HG03066 (cell line): ENCODE results near the gene CABP4.
"Not testable (repeated sequence)": the region's sequence is repeated elsewhere in the genome, so short reads cannot be mapped to it uniquely, and the experiment has no call there.

ENCODE experiments used
- ATAC-seq: cut with Tn5 transposase; IDR thresholded peaks from one replicate; pipeline ENCODE4 v1.9.1; 2021; ENCODE audit warnings: low read depth; ENCODE audit not compliant: unreplicated experiment

CABP4 gene

DNA sequence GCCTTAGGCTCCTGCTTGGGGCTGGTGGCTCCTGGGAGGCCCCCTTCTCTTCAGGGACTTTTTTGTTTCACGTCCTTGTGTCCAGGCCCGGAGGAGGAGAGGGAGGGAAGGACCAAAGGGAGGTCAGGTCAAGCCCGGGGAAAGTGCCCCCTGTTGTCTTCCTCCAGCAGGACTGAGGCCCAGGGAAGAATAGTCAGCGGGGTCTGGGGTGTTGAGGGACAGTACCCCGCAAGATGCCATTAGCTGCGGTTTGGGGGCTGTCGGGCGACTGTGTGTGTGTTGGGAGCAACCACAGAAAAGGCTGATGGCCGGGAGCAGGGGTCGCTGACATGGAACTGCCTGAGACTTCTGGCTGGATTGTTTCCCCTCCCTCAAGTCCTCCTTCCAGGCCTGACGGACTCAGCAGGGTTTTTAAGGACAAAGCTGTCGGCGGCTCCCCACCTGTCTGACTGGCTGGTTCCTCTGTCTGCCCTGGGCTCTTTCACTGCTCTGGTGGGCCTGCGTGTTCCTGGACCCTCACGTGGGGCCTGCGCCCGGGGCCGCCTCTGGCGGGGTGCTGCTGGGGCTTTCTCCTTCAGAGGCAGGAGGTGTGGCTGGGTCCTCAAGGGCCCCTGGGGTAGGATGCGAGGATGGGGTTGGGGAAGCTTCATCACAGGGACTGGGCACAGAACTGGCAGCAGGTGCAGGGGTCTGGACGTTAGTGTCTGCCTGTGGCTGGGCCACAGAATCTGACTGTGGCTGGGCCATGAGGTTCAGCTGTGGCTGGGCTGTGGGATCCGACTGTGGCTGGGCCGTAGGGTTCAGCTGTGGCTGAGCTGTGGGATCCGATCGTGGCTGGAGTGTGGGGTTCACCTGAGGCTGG is 4.1 kb upstream of the CABP4 start:
- ATAC-seq, result no peak

DNA sequence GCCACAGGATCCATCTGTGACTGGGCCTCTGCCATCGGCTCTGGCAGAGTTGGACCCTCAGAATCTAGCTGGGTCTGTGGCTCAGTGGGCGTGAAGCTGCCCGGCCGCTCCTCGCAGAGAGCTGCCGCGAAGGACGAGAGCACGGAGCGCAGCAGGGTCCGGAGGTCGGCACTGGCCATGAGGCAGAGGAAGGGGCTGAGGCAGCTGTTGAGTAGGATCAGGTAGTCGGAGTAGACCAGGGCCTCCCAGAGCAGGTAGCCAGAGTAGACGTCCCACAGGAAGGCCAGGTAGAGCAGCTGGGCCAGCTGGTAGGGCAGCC is 3.5 kb upstream of the CABP4 start:
- ATAC-seq, result no peak

DNA sequence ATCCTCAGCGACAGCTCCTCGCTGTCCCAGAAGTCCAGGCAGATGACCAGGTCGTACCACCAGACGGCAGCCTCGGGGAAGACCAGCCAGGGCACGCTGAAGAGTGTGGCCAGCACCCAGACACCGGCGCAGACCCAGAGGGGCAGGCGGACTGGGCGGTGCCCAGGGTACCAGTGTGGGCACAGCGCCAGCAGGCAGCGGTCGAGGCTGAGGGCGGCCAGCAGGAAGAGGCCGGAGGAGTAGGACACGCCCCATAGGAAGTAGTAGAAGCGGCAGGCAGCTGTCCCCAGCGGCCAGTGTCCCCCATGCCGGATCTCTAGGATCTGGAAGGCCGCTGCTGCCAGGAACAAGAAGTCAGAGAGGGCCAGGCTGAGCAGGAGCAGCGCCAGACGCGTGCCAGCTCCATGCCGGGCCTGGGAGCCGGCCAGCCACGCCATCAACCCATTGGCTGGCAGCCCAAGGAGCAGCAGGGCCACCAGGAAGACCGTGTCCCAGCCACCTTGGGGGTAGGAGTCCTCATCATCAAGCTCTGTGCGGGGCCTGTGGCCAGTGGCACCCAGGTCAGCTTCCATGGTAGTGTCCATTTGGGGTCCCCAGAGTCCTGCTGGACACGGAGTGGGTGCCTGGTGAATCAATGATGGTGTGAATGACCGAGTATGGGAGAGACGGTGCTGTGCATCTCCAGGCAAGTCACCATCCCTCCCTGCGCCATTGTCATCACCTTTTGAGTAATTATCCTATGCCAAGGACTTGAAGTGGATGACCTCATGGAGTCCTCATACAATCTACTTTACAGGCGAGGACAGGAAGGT is 2.8 kb upstream of the CABP4 start, which contains the start of gene GPR152:
Gene GPR152, minus strand, starts transcription at position 589 of the 812 bp plus-strand sequence. Its CDS starts 5 bp downstream, at position 584.
- ATAC-seq, result no peak

DNA sequence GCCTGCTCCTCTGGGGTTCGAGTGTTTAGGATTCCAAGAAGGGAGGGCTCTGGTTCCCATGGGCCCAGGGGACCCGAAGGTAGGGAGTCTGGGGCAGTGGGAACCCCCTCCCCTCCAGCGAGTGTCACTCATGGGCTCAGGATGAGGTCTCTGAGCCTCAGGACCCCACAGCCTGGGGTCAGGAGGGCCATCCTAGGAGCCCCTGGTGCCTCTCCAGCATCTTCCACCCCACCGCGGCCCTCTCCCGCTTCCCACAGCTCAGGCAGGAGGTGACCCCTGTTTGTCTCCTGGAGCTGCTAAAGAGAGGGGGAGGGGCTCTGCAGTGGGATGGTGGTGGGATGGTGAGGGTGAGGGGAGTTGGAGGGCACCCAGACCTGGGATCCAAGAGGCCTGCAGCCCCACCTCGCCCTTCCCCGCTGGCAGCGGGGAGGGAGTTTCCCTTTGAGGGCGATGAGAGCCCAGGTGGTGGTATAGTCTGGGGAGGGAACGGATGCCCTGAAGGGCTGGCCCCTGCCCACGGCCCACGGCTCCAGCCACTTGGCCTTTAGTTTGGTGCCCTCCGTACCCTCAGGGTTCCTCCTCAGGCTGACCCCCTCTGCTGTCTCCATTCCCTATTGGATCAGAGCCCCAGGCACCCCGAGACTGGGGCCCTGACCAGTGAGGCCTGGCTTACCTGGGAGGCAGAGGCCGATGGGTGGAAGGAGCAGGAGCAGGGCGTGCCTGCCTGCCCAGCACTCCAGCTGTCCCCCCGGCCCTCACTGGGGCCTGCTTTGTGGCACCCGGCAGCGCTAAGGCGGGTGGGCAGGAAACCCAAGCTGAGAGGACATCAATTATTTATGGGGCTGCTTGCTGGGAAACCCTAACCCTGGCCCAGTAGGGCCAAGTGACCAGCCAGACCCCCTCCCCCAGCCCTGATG is 1.1 kb upstream of the CABP4 start:
- ATAC-seq, result no peak

DNA sequence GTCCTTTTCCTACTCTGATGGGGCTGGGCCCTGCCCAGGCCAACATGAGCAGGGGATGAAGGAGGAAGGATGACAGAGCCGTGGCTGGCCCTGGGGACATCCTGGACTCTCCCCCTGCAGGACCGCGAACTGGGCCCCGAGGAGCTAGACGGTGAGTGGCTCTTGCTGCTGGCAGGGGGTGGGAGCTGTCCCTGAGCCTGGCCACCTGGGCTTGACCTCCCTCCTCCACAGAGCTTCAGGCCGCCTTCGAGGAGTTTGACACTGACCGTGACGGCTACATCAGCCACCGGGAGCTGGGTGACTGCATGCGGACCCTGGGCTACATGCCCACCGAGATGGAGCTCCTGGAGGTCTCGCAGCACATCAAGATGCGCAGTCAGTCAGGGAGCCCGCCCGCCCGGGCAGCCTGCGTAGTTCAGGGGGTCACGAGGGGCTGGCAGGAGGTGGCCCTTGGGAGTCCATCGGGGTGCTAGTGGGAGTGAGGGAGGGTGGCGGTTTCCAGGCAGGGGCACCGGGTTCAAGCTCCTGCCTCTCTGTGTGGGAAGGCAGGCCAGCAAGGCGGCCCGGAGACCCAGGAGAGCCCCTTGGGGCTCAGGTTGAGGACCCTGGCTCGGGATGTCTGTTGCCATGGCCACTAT is 1.0 kb downstream of the CABP4 start:
- ATAC-seq, result no peak

DNA sequence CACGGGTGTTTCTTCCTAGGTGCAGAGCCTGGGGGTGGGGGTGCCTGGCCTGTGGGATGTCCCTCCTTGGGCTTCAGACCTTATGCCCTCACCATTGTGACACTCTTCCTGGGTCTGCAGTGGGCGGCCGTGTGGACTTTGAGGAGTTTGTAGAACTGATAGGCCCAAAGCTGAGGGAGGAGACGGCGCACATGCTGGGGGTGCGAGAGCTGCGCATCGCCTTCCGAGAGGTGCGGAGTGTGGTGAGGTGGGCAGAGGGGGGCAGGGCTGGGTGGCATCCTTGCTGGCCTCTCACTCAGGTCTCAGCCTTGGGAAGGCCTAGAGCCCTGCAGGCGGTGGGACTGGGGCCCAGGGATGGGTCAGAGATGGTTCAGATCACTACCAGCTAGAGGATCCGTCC is 2.3 kb downstream of the CABP4 start:
- ATAC-seq, result no peak

DNA sequence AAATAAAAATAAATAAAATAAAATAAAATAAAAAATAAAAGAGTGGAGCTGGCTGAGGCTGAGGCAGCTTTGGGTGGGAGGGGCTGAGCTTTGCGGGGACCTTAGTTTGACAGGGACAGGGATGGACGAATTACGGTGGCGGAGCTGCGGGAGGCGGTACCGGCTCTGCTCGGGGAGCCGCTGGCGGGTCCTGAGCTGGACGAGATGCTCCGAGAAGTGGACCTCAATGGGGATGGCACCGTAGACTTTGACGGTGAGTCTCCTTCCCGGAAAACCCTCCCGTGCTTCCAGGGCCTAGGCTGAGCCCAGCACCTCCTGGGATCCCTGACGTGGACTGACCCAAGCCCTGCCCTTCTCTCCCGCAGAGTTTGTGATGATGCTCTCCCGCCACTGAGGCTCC is 3.1 kb downstream of the CABP4 start:
- no peak for ATAC-seq

DNA sequence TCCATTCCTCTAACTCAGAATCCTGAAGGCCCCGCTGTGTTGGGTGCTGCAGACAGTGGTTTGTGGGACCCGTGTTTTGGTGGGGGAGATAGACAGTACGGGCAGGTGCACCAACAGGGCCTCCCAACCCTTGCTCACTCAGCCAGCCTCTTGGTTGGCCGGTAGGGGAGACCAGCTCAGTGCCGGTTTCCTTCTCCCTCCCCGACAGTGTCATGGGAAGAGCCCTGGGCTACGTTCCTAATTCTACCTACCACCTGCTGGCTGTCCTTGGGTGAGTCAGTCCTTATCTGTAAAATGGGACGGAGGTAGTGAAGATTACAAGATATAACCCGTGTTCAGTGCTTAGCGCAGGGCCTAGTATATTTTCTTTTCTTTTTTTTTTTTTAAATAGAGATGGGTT is 8.0 kb downstream of the CABP4 start:
- ATAC-seq, result no peak

DNA sequence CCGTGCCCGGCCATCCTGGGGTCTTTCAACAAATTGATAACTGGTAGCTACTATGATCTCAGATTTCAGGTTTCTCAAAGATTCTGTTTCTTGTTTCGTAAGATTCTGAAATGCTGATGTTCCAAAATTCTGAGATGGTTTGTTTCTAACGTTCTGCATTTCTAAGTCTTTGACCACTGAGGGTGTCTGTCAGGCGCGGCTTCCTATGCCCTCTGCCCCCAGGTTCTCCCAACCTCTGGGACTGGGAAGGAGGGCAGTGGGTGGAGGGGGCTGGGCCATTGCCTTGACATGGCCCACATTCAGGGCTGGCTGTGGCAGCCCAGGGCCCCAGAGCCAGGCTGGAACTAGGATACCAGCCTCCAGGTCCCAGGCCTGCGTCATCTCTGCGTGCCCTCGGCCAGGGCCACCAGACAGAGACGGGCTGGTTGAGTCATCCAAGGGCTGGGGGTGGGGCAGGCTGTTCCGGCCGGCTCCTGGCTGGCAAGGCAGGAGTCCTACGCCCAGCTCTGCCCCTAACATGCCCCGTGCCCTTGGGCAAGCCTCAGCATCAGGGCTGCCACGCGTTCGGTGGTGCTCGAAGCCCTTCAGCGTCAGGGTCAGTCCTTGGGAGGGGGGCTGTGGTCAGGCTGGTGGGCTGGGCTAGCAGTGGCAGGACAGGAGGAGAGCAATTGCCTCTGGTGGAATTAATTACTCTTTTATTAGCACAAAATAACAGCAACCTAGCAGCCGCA is 8.7 kb downstream of the CABP4 start:
- ATAC-seq, result no peak

DNA sequence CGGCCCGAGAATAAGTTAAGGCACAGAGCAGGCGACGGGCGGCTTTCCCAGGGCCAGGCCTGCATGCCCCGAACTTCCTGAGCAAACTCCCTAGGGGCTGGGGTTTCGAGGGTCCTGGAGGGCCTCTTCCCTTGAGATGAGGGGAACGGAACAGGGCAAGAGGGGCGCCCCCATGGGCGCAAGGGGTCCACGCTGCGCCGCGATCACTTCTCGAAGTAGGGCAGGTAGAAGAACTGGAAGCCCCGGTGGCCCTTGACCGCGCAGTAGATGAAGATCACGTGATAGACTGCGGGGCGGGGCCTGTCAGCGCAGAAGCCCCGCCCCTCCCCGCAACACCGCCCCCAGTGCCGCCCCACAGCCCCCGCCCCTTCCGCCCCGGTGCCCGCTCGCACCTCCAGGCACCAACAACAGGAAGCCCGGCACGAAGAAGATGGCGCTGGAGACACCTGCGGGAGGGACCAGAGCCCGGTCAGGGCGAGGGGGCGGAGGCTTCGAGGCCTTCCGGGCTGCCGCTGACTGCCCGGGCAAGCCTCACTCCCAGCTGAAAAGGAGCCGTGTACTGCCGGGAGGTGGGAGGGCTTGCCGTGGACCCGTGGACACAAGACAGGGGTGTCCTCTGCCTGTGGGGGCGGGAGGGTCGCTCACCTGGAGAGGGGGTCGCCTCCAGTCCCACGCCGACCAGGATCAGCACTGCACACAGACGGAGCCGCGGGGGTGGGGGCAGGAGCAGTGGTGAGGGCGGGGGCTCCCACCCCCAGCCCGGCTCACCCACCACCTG is 9.4 kb downstream of the CABP4 start:
- ATAC-seq, result peak; percentile 49

DNA sequence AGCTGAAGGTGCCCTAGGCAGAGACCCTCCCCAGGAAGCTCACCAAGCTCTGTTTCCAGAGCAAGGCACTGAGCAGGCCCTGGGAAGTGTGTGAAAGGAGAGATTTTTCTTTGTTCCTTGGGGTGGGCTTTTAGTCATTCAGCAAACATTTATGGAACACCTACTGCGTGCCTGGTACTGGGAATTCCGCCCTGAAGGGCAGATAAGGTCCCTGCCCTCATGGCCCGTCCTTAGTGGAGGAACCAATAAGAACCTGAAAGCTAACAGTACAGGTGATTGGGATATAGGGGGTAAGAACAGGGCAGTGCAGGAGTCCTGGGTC is 10.0 kb downstream of the CABP4 start:
- ATAC-seq, result no peak

DNA sequence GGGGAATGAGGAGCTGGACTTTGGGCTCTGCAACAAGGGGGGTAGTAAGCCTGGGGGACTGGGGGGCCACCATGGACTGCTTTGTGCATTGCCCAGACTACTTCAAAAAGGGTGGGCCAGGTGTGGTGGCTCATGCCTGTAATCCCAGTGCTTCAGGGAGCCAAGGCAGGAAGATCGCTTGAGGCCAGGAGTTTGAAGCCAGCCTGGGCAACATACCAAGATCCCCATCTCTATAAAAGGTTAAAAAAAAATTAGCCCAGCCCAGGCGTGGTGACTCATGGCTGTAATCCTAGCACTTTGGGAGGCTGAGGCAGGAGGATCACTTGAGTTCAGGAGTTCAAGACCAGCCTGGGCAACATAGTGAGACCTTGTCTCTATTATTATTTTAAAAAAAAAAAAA is 10.4 kb downstream of the CABP4 start:
- ATAC-seq, result not testable (repeated sequence)

DNA sequence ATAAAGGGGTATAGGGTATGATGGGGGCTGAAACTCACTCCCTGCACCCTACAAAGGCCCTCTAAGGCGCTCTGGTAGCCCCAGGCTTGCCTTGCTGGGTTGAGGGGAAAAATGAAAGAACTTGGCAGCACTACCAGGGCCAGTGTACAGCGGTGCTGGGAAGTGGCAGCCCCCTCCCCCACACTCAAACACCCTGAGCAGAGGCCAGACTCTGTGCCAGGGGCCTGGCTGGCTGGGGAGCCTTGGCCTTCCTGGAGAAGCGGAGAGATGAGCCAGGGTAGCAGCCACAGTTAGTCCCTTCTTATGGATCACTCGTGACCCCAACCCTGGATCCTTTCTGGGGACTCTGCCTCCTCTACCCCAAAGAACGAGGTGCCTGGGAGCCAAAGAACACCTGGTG is 11.2 kb downstream of the CABP4 start:
- ATAC-seq, result no peak

DNA sequence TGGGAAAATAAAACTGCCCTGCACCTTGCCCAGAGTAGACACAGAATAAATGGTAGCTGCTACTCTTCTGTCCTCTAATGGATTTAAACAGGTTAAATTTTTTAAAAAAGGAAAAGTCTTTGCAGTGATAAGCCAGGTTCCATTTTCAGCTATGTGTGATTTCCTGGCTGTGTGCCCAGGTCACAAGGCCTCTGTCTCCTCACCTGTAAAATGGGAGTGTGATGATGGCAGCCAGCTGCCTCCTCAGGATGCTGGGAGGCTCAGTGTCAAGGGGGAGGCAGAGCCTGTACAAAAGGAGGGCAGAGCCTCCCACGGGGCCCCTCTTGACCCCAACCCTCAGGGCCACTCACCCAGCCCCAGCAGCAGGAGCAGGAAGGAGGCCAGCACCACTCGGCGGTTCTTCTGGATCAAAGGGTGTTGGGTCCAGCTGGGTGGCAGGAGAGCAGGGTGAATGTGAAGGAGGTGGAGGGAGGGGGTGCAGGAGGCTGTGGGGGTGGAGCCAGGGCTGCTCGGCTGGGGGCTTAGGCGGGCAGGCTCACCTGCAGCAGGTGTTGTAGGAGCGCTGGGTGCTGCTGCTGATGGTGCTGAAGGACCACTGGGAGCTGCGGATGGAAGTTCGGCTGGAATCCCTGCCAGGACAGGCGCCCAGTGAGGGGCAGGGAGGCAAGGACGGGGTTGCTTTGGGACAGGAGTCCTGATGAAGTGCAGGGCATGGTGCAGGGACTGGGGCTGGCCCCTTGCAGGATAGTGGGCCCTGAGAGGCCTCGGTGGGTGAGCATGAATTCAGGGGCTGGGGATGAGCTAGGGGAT is 12.0 kb downstream of the CABP4 start:
- no peak for ATAC-seq

DNA sequence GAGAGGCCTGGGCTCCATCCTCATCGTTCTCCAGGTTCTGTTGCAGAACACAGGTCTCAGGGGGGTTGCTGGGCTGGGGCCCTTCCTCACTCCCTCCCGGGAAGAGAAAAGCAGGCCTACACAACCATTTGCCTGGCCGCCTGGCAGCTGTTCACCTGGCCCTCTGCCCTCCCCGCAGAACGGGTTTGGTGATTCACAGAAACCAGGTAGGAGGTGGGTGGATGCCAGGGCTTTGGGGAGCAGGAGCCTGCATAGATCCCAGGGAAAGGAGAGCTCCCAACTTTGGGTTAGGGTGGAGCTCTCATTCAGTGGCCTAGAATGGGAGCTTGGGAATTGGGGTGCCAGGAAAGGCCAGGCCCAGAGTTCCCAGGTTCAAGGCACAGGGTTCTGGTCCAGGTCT is 12.9 kb downstream of the CABP4 start:
- ATAC-seq, result no peak

DNA sequence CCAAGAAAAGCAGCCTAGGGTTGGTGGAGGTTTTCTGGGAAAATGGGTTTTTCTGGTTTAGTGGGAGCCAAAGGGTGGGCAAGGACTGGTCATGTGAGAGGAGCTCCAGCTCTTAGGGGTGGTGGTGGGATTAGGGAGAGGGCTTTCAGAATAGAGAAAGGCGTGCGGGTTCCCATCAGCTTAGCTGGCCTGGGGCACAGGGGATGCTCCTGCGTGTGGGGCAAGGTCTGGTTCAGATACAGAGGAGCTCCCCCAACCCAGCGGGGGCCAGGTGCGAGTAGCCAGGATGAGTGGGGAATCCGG is 13.3 kb downstream of the CABP4 start:
- no peak for ATAC-seq

DNA sequence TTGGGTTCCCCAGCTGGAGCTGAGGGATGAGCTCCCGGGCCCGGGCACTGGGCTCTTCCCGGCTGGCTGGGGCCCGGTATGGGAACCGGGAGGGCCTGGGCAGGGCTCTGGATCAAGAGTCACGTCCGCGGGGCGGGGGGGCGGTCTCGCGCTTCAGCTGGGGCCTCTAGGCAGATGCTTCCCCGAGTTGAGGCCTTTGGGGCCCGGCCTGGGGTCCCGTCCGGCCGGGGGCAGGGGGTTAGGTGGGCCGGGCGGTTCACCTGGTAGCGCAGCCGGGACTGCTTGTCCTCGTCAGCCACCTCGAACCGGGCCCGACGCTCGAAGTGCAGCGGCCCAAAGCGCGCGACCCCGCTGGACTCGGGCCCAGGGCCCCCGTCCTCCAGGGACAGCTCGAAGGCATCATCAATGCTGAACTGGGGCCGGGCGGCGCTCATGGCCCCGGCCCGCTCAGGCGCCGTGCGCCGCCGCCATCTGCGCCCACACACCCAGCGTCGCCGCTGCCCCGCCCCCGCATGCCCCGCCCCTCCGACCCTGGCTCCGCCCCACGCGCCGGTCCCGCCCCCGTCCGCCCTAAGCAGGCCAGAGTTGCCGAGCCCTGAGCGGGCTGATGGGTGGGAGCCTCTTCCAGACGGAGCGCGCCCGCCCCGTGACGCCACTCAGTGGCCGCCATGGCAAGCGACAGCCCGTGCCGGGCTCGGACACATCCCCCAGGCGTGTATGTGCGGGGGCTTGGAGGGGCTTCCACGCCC is 13.8 kb downstream of the CABP4 start, which contains the start of gene TMEM134:
Gene TMEM134, minus strand, starts transcription at position 493 of the 749 bp plus-strand sequence. Its CDS starts 59 bp downstream, at position 434.
- peak; percentile 54 for ATAC-seq

DNA sequence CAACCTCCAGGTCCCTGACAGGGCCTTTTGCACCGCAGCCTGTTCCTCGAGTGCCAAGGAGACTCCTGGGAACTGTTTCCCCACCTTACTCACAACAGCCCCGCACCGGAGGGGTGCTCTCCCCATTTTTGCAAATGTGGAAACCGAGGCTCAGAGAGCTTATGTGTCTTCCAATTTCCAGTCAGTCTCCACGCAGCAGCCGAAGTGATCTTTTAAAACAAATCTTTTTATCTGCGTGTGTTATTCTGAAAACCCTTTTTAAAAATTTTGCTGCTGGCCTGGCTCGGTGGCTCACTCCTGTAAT is 14.3 kb downstream of the CABP4 start:
- ATAC-seq, result no peak
